Measurements from ENCODE around the gene S100PBP. TPM values are rescaled to one million over a fixed set of nuclear protein-coding genes. Genes with fewer than 3 reads are reported as not detected.

The S100PBP gene
- total and polyA plus RNA-seq, 7 donors: 3.2 to 50.7 (median 25.2) TPM

DNA sequence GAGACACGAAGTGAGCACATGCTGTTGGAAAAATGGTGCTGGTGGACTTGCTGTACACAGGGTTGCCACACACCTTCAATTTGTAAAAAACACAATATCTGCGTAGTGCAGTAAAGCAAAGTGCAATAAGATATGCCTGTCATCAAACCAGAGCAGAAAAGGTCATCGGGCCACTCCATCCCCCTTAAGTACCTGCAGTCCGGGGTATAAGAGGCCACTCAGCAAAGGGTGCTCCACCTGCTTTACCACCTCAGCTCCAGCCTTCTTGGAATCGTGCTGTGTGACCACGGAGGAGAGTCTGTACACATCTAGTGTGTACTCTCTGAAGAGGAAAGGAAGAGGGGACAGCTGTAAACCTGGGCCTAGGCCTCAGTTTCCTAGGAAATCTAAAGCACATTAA, 11.2 kb upstream of the S100PBP start:
- no peaks in the 10 kb centered on the region for H3K27me3 ChIP-seq
- TF ChIP-seq POLR2AphosphoS5 (IDR thresholded peaks at IDR 0.05) (no peak), EP300 (IDR thresholded peaks at IDR 0.05) (no peak), POLR2A (IDR thresholded peaks at IDR 0.05) (no peak)
- TF ChIP-seq, protein P1, sequence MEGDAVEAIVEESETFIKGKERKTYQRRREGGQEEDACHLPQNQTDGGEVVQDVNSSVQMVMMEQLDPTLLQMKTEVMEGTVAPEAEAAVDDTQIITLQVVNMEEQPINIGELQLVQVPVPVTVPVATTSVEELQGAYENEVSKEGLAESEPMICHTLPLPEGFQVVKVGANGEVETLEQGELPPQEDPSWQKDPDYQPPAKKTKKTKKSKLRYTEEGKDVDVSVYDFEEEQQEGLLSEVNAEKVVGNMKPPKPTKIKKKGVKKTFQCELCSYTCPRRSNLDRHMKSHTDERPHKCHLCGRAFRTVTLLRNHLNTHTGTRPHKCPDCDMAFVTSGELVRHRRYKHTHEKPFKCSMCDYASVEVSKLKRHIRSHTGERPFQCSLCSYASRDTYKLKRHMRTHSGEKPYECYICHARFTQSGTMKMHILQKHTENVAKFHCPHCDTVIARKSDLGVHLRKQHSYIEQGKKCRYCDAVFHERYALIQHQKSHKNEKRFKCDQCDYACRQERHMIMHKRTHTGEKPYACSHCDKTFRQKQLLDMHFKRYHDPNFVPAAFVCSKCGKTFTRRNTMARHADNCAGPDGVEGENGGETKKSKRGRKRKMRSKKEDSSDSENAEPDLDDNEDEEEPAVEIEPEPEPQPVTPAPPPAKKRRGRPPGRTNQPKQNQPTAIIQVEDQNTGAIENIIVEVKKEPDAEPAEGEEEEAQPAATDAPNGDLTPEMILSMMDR (IDR thresholded peaks at IDR 0.05): no peak
- 90 to 95% methylated on average over 6 of the region's 6 CpGs for WGBS, 2 donors
- H3K4me1 ChIP-seq: no peaks in the 10 kb centered on the region
- H3K27ac ChIP-seq: no peak overlapping the region
- intact Hi-C loops (cut with DNase I): no loop called here
- DNase-seq: no peak
- H3K36me3 ChIP-seq: peaks cover 0 to 76% (median 25%) of the 10 kb centered on the region in 4 donors
- no peak overlapping the region for H3K4me3 ChIP-seq
- no peaks in the 10 kb centered on the region for H3K9me3 ChIP-seq

DNA sequence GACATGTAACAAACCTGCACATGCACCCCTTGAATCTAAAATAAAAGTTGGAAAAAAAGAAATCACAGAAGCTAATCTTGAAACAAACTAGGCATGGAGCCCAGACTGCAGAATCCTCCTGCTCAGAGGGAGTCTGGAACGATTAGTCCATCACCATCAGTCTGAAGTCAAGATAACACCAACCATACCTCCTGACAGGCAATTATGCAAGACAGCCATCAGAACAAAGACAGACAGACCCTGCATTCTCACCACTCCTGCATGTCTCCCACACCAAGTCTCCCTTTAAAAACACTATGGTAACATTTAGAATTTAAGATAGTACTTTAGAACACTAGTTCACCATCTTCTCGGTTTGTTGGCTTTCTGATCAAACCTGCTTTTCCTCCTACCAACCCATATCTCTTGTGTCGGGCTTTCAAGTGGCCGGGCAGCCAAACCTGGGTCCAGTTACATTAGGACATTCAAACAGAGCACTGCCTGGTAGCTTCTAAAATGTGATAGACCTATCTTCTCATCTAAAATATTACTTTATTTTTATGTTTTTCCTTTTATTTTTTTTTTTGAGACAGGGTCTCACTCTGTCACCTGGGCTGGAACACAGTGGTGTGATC, 10.4 kb upstream of the S100PBP start:
- DNase-seq: no peak
- intact Hi-C loops (cut with DNase I): no loop called here
- no peaks in the 10 kb centered on the region for H3K27me3 ChIP-seq
- no peak overlapping the region for H3K27ac ChIP-seq
- TF ChIP-seq POLR2A (IDR thresholded peaks at IDR 0.05): no peak
- no peak for TF ChIP-seq POLR2AphosphoS5 (IDR thresholded peaks at IDR 0.05)
- no peak for TF ChIP-seq EP300 (IDR thresholded peaks at IDR 0.05)
- H3K9me3 ChIP-seq: no peaks in the 10 kb centered on the region
- H3K36me3 ChIP-seq: peaks cover 0 to 76% (median 25%) of the 10 kb centered on the region in 4 donors
- no peaks in the 10 kb centered on the region for H3K4me1 ChIP-seq
- WGBS, 2 donors: 85 to 91% methylated on average over 4 of the region's 4 CpGs
- no peak overlapping the region for H3K4me3 ChIP-seq

DNA sequence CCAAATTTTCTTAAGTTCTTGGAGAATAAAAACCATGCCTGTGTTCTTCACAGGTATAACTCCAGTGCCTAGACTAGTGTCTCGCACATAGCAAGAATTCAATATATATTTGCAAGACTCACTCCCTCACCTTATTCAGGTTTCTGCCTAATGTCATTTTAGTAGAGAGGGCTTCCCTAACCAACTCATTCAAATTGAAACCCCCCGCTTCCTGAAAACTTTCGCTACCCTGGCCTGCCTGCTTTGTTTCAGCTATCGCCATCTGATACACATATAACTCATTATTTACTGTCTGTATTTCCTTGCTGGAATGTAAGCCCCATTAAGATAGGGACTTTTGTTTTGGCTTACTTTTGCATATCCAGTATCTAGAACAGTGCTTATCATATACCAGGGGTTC, 8.9 kb upstream of the S100PBP start:
- peaks cover 0 to 62% (median 25%) of the 10 kb centered on the region in 4 donors for H3K36me3 ChIP-seq
- intact Hi-C loops (cut with DNase I): no loop called here
- H3K4me1 ChIP-seq: peaks cover 0 to 3% (median under 1%) of the 10 kb centered on the region in 4 donors
- no peaks in the 10 kb centered on the region for H3K27me3 ChIP-seq
- H3K4me3 ChIP-seq: no peak overlapping the region
- DNase-seq: no peak
- 94 to 97% methylated on average over 4 of the region's 4 CpGs for whole genome bisulfite sequencing, 2 donors
- no peak for TF ChIP-seq POLR2A (IDR thresholded peaks at IDR 0.05)
- no peak for TF ChIP-seq POLR2AphosphoS5 (IDR thresholded peaks at IDR 0.05)
- TF ChIP-seq, protein P1 (IDR thresholded peaks at IDR 0.05): no peak
- no peak for TF ChIP-seq EP300 (IDR thresholded peaks at IDR 0.05)
- no peaks in the 10 kb centered on the region for H3K9me3 ChIP-seq
- H3K27ac ChIP-seq: no peak overlapping the region

DNA sequence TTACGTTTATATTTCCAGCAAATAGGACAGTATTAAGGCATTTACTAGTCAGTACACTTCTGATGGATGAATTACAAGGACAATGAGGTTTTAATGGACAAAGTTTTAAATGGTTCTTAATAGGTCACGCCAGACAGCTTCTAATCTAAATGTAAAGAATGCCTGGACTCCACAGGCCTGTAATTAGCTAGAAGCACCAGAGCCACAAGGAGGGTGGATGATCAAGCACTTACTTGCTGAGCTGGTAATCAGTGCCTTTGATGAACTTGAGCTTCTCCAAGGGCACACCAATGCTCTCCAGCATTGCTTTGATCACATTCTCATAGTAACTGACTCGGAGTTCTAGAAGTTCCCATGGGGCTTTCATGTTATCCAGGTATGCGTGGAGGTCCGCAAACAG, 7.1 kb upstream of the S100PBP start:
- Histone ChIP-seq H3K27ac (no peak overlapping the region), H3K4me1 (peaks cover 0 to 21% (median 17%) of the 10 kb centered on the region in 4 donors), H3K27me3 (no peaks in the 10 kb centered on the region), H3K36me3 (peaks cover 0 to 56% (median 24%) of the 10 kb centered on the region in 4 donors), H3K4me3 (no peak overlapping the region), H3K9me3 (no peaks in the 10 kb centered on the region)
- intact Hi-C loops (cut with DNase I): no loop called here
- TF ChIP-seq POLR2AphosphoS5 (IDR thresholded peaks at IDR 0.05) (no peak), POLR2A (IDR thresholded peaks at IDR 0.05) (no peak), EP300 (IDR thresholded peaks at IDR 0.05) (no peak)
- TF ChIP-seq, protein P1 (IDR thresholded peaks at IDR 0.05): no peak
- no peak for DNase-seq
- WGBS, 2 donors: 93% methylated on average over 5 of the region's 5 CpGs

DNA sequence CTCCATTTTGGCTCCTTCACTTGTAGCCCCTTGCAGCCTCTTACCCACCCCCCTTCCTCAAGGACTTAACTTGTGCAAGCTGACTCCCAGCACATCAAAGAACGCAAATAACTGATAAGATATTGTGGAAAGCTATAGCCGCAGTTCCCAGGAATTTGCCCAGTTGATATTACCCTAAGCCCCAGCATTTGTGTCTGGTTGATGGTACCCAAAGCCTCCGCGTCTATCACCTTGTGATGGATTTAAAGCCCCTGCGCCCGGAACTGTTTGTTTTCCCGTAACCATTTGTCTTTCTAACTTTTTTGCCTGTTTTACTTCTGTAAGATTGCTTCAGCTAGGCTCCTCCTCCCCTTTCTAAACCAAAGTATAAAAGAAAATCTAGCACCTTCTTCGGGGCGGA, 6.2 kb upstream of the S100PBP start:
- intact Hi-C loops (cut with DNase I): no loop called here
- H3K4me1 ChIP-seq: peaks cover 0 to 30% (median 26%) of the 10 kb centered on the region in 4 donors
- H3K27me3 ChIP-seq: no peaks in the 10 kb centered on the region
- no peak overlapping the region for H3K27ac ChIP-seq
- DNase-seq: no peak
- H3K9me3 ChIP-seq: no peaks in the 10 kb centered on the region
- no peak overlapping the region for H3K4me3 ChIP-seq
- TF ChIP-seq POLR2A (IDR thresholded peaks at IDR 0.05): no peak
- TF ChIP-seq EP300 (IDR thresholded peaks at IDR 0.05): no peak
- TF ChIP-seq, protein P1 (IDR thresholded peaks at IDR 0.05): no peak
- TF ChIP-seq POLR2AphosphoS5 (IDR thresholded peaks at IDR 0.05): no peak
- peaks cover 0 to 47% (median 17%) of the 10 kb centered on the region in 4 donors for H3K36me3 ChIP-seq
- 93 to 95% methylated on average over 9 of the region's 9 CpGs for WGBS, 2 donors
